Sigmoid colon (tissue), 4 donors: ENCODE results near the gene LHFPL2.

Experiments used
- EP300 ChIP-seq, 4 donors: sonication (generic); formaldehyde crosslinking; IDR thresholded peaks; one replicate each; pipeline ENCODE4 v1.6.1; 2017; ENCODE audit warnings: antibody characterized with exemption in 4 of 4
- POLR2A ChIP-seq, 2 donors: fragments of 450-650 bp; IDR thresholded peaks; one replicate each; pipeline ENCODE4 v1.6.1; 2016; ENCODE audit warnings: antibody characterized with exemption in 2 of 2, mild to moderate bottlenecking in 2 of 2, moderate library complexity in 2 of 2

DNA sequence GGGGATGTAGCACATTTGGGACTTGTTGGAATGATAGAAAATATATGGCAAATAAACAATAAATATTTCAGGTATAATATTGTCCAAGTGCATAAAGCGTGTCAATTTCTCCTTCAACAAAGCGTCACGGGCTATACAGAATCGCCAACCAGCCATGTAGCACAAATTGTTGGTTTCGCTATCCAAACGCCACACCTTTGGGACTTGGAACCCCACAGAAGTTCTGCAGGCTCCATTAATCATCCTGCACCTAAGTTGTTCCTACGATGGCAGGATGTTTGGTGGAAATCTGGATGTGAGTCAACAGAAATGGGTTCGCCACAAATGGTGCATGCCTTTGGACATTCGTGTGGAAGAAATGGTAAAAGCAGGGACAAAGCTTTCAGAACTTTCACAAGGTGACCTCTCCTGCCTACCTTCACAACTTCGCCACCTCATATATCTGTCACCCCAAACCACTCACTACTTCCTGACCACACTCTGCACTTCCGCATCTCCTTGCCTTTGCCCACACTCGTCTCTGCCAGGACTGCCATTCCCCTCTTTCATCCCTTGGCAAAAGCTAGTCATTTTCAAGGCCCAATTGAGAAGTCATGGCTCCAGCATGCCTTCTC, 95.7 kb downstream of the LHFPL2 start:
- TF ChIP-seq EP300 (IDR thresholded peaks at IDR 0.05), result no peak
- TF ChIP-seq POLR2A (IDR thresholded peaks at IDR 0.05), result no peak
